Keratinocyte (primary cell): ENCODE results near the gene MKRN3. TPM values are rescaled to one million over a fixed set of nuclear protein-coding genes. Genes with fewer than 3 reads are reported as not detected.

Experiments used
- DNase-seq: peaks from one replicate; pipeline ENCODE4 v3.0.0-alpha.2; 2011; ENCODE audit warnings: low read depth, missing footprints, low spot score
- FAIRE-seq: peaks from 2 replicates; lab custom pipeline; 2011; peaks lifted over from hg19 to GRCh38; lab: Jason Lieb, UNC
- H2AFZ ChIP-seq: 2 replicates; pipeline ENCODE4 v1.6.0; 2012; ENCODE audit warnings: low read length, control low read depth, inconsistent platforms; ENCODE audit not compliant: control insufficient read depth
- H3K27ac ChIP-seq: 2 replicates; pipeline ENCODE4 v1.5.1; 2011; ENCODE audit warnings: low read length; ENCODE audit not compliant: control insufficient read depth, insufficient read depth
- H3K27me3 ChIP-seq: 3 replicates; pipeline ENCODE4 v1.6.0; 2011; ENCODE audit warnings: low read length; ENCODE audit not compliant: control insufficient read depth, insufficient read depth; ENCODE audit errors: extremely low read depth
- H3K36me3 ChIP-seq, 2 experiments: 2 replicates in 1 of 2; 3 replicates in 1 of 2; pipeline ENCODE4 v1.5.1; 2011; ENCODE audit warnings: low read length in 2 of 2, mild to moderate bottlenecking in 1 of 2; ENCODE audit not compliant: control insufficient read depth in 2 of 2, insufficient read depth in 2 of 2; ENCODE audit errors: extremely low read depth in 1 of 2
- H3K4me1 ChIP-seq: 3 replicates; pipeline ENCODE4 v1.5.1; 2011; ENCODE audit warnings: low read length; ENCODE audit not compliant: control insufficient read depth, insufficient read depth; ENCODE audit errors: extremely low read depth
- H3K4me2 ChIP-seq: 3 replicates; pipeline ENCODE4 v1.6.0; 2011; ENCODE audit warnings: low read depth, low read length; ENCODE audit not compliant: control insufficient read depth, insufficient read depth; ENCODE audit errors: extremely low read depth
- H3K4me3 ChIP-seq, 3 experiments: fragments of 200-600 bp in 1 of 3; sonication (generic) in 1 of 3; 2 replicates in 2 of 3; 3 replicates in 1 of 3; pipeline ENCODE4 v1.5.1; 2011 to 2016; ENCODE audit warnings: low read length in 3 of 3, mild to moderate bottlenecking in 3 of 3, control low read depth in 2 of 3, inconsistent platforms in 1 of 3, low read depth in 1 of 3, mixed read lengths in 1 of 3, mixed run types in 1 of 3, moderate library complexity in 1 of 3; ENCODE audit not compliant: control insufficient read depth in 2 of 3, insufficient read depth in 2 of 3; ENCODE audit errors: extremely low read depth in 1 of 3
- H3K79me2 ChIP-seq: 2 replicates; pipeline ENCODE4 v1.6.0; 2012; ENCODE audit warnings: low read length; ENCODE audit not compliant: control insufficient read depth, insufficient read depth
- H3K9ac ChIP-seq: 3 replicates; pipeline ENCODE4 v1.6.0; 2011; ENCODE audit warnings: low read length; ENCODE audit not compliant: control insufficient read depth, insufficient read depth; ENCODE audit errors: extremely low read depth
- H3K9me1 ChIP-seq: 3 replicates; pipeline ENCODE4 v1.6.0; 2011; ENCODE audit warnings: low read length; ENCODE audit not compliant: control insufficient read depth, insufficient read depth; ENCODE audit errors: extremely low read depth
- H3K9me3 ChIP-seq: 2 replicates; pipeline ENCODE4 v1.5.1; 2012; ENCODE audit warnings: low read depth, low read length; ENCODE audit not compliant: control insufficient read depth
- H4K20me1 ChIP-seq: 3 replicates; pipeline ENCODE4 v1.6.0; 2011; ENCODE audit warnings: low read length; ENCODE audit not compliant: control insufficient read depth, insufficient read depth; ENCODE audit errors: extremely low read depth
- EZH2 ChIP-seq: IDR thresholded peaks from one replicate; pipeline ENCODE4 v1.6.1; 2012; ENCODE audit warnings: inconsistent platforms, mild to moderate bottlenecking, low read length, moderate library complexity
- dilution Hi-C: fragments of 300-500 bp; cut with MboI; formaldehyde crosslinking; loops from one replicate; pipeline ENCODE4 v1.7.0; 2020; ENCODE audit warnings: low sequenced_read_pairs; ENCODE audit not compliant: extremely low pct_ligation_motif_present
- polyA plus RNA-seq, 5 experiments: library from polyadenylated mRNA; depleted of rRNA in 3 of 5; stranded (reverse) in 3 of 5; stranded (forward) in 1 of 5; unstranded in 1 of 5; fragments of >200 nt; gene quantifications; 1 replicate in 1 of 5; 2 replicates in 3 of 5; 3 replicates in 1 of 5; pipeline versions ENCODE4 v1.2.1 to v1.2.3, GENCODE V29; 2011 to 2012; ENCODE audit warnings: missing spikeins in 2 of 5, low read depth in 1 of 5, low replicate concordance in 1 of 5
- TF ChIP-seq, protein P1 (sequence below), 3 experiments: IDR thresholded peaks in 1 of 3; conservative IDR thresholded peaks in 1 of 3; optimal IDR thresholded peaks in 1 of 3; 2 replicates in 2 of 3; 3 replicates in 1 of 3; pipeline versions ENCODE3 to v1.5.1; 2011; ENCODE audit warnings: low read length in 3 of 3, mild to moderate bottlenecking in 3 of 3, moderate library complexity in 2 of 3, control low read depth in 1 of 3, inconsistent platforms in 1 of 3; ENCODE audit not compliant: insufficient read depth in 2 of 3; ENCODE audit errors: extremely low read depth in 1 of 3

Gene MKRN3
- polyA plus RNA-seq, 1 donor (not counting 4 experiments of a cell fraction or from before 2014, with no cell fraction given): not detected

DNA sequence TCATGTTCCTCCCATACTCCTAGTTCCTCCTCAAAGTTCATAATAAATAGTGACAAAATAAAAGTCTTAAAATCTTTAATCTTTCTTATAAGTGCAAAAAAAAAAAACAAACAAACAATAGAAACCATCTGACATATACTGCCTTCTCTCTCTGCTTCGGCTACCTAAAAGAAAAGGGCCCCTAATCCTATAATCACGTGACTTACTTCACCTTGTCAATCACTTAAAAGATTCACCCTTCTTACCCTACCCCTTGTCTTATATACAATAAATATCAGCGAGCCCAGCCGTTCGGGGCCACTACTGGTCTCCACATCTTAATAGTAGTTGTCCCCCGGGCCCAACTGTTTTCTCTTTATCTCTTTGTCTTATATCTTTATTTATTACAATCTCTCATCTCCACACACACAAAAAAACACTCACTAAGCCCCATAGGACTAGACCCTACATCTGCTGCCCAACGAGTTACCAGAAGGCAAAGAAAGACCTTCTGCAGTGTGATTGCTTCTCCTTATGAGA is 28.8 kb downstream of the MKRN3 start:
- Histone ChIP-seq H3K27ac (no peak overlapping the region), H3K9me1 (no peaks in the 10 kb centered on the region), H3K4me2 (no peak overlapping the region), H4K20me1 (no peaks in the 10 kb centered on the region), H3K4me3 (no peak overlapping the region), H3K9me3 (peaks cover 2% of the 10 kb centered on the region), H3K36me3 (no peaks in the 10 kb centered on the region), H3K79me2 (no peaks in the 10 kb centered on the region), H3K4me1 (no peaks in the 10 kb centered on the region), H3K9ac (no peak overlapping the region), H2AFZ (no peak overlapping the region), H3K27me3 (no peaks in the 10 kb centered on the region)
- no peak for TF ChIP-seq EZH2
- TF ChIP-seq, protein P1, sequence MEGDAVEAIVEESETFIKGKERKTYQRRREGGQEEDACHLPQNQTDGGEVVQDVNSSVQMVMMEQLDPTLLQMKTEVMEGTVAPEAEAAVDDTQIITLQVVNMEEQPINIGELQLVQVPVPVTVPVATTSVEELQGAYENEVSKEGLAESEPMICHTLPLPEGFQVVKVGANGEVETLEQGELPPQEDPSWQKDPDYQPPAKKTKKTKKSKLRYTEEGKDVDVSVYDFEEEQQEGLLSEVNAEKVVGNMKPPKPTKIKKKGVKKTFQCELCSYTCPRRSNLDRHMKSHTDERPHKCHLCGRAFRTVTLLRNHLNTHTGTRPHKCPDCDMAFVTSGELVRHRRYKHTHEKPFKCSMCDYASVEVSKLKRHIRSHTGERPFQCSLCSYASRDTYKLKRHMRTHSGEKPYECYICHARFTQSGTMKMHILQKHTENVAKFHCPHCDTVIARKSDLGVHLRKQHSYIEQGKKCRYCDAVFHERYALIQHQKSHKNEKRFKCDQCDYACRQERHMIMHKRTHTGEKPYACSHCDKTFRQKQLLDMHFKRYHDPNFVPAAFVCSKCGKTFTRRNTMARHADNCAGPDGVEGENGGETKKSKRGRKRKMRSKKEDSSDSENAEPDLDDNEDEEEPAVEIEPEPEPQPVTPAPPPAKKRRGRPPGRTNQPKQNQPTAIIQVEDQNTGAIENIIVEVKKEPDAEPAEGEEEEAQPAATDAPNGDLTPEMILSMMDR (optimal IDR thresholded peaks at IDR 0.05 in 1 of 3, IDR thresholded peaks at IDR 0.05 in 1 of 3, conservative IDR thresholded peaks at IDR 0.05 in 1 of 3; ENCODE audit: extremely low read depth in 1 of 3, insufficient read depth in 2 of 3, low read length in 3 of 3): no peak
- FAIRE-seq (no peak), DNase-seq (no peak)
- dilution Hi-C loops: no loop called here

DNA sequence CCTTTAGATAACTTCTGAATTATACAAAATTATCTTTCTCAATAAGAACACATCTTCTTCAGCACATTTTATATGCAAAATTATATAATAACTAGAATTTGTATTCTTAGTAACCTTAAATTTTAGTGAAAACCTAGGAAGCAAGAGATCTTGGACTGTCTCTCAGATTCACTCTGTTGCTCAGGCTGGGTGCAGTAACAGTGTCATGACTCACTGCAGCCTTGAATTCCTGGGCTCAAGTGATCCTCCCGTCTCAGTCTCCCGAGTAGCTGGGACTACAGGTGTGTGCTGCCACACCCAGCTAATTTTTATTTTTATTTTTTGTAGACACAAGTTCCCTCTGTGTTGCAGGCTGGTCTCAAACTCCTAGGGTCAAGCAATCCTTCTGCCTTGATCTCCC is 29.9 kb downstream of the MKRN3 start:
- H3K27me3 ChIP-seq: no peaks in the 10 kb centered on the region
- H2AFZ ChIP-seq: no peak overlapping the region
- no peak overlapping the region for H3K27ac ChIP-seq
- peaks cover 2% of the 10 kb centered on the region for H3K9me3 ChIP-seq
- TF ChIP-seq, protein P1 (optimal IDR thresholded peaks at IDR 0.05 in 1 of 3, IDR thresholded peaks at IDR 0.05 in 1 of 3, conservative IDR thresholded peaks at IDR 0.05 in 1 of 3; ENCODE audit: extremely low read depth in 1 of 3, insufficient read depth in 2 of 3, low read length in 3 of 3): no peak
- no peak for TF ChIP-seq EZH2
- no peak overlapping the region for H3K4me3 ChIP-seq
- dilution Hi-C loops: no loop called here
- H4K20me1 ChIP-seq: no peaks in the 10 kb centered on the region
- FAIRE-seq: no peak
- H3K36me3 ChIP-seq: no peaks in the 10 kb centered on the region
- H3K79me2 ChIP-seq: no peaks in the 10 kb centered on the region
- no peak overlapping the region for H3K4me2 ChIP-seq
- DNase-seq: no peak
- H3K9me1 ChIP-seq: no peaks in the 10 kb centered on the region
- H3K9ac ChIP-seq: no peak overlapping the region
- no peaks in the 10 kb centered on the region for H3K4me1 ChIP-seq
